ENCODE measurements around the gene GBGT1.

GBGT1 gene

DNA sequence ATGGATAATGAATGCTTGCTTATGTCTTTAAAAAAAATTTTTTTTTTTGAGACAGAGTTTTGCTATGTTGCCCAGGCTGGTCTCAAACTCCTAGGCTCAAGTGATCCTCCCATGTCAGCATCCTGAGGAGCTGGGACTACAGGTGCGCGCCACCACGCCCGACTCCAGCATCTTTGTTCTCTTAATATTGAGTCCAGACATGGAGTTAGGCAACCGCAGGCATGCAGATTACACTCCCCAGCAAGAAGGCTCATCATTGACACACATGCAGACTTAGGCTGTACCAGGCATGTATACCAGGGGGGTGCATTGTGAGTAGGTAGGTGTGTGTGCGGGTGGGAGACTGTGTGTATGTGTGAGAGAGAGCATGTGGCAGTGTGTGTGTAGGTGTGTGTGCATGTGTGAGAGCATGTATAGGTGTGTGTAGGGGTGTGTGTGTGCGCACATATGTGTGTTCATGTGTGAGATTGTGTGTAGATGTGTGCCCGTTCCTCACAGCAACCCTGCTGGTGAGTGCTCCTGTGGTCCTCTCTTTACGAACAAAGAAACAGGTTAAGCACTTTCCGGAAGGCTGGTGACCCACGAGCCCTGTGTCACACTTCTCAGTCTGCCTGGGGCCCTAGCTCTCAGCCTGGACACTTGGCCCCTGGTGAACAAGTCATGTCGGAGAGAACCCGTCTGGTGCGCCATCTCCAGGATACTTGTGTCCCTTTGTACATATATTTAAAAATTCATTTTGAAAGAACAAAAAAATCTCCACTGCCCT is 39.2 kb upstream of the GBGT1 start:
- POLR2A ChIA-PET, result no interaction called here
- DNase-seq (ENCODE audit: extremely low spot score), result no peak
- CTCF ChIA-PET, result interaction anchor here (0.9 kb wide), 1 partner anchor 17 kb away, joined by 3 read pairs; no protein-coding TSS in a partner anchor
- TF ChIP-seq, protein P1, sequence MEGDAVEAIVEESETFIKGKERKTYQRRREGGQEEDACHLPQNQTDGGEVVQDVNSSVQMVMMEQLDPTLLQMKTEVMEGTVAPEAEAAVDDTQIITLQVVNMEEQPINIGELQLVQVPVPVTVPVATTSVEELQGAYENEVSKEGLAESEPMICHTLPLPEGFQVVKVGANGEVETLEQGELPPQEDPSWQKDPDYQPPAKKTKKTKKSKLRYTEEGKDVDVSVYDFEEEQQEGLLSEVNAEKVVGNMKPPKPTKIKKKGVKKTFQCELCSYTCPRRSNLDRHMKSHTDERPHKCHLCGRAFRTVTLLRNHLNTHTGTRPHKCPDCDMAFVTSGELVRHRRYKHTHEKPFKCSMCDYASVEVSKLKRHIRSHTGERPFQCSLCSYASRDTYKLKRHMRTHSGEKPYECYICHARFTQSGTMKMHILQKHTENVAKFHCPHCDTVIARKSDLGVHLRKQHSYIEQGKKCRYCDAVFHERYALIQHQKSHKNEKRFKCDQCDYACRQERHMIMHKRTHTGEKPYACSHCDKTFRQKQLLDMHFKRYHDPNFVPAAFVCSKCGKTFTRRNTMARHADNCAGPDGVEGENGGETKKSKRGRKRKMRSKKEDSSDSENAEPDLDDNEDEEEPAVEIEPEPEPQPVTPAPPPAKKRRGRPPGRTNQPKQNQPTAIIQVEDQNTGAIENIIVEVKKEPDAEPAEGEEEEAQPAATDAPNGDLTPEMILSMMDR (IDR thresholded peaks at IDR 0.05; ENCODE audit: control extremely low read depth, extremely low read depth, low read depth, missing control alignments), result no peak

DNA sequence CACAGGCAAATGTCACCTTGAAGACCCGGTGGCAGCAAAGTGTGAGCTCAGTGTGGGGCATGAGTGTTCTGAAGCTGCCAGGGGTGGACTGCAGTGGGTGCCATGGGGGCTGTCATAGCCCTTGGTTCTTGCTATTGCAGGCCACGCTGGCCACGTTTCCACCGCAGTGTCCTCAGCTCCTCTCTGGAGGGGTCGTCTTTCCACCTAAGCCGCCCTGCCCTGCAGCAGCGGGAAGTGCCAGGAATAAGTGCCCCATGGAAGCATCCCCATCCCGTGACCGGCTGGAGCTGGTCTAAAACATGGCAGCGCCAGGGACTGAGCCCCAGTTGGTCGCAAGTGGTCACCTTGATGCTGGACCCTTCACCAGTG is 38.4 kb upstream of the GBGT1 start:
- no peak for DNase-seq (ENCODE audit: extremely low spot score)
- TF ChIP-seq, protein P1 (IDR thresholded peaks at IDR 0.05; ENCODE audit: control extremely low read depth, extremely low read depth, low read depth, missing control alignments), result no peak
- POLR2A ChIA-PET, result no interaction called here
- CTCF ChIA-PET, result interaction anchor here (0.9 kb wide), 1 partner anchor 16 kb away, joined by 3 read pairs; no protein-coding TSS in a partner anchor

DNA sequence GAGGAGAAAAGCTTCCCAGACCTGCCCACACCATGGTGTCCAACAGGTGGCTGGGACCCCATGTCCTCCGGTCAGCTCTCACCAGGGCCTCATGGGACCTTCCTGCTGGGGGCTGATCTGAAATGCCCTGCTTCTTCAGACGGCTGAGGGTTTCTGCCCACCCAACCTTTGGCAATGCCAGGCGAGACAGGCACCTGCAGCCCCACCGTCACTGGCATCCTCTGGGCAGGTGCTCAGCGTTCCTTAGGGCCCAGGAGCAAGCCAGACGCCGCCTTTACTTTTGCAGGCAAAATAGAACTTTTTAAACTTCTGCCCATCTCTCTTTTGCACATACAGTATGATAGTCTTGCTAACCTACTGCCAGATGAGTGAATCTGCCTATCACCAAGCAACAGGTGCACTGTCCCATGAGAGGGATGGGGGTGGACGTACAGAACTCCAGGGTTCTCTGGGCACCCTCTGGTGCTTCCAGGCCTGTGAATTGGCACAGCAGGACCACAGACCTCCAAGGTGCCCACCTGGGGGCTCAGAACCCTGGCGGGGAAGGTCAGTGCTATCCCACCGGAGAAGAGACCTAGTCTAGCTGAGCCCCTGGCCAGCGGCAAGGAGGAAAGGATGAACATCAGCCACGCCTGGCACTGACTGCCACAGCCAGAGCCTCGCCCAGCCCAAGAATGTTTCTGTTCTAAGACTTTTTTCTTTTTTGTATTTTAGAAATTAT is 37.9 kb upstream of the GBGT1 start:
- no peak for DNase-seq (ENCODE audit: extremely low spot score)
- TF ChIP-seq, protein P1 (IDR thresholded peaks at IDR 0.05; ENCODE audit: control extremely low read depth, extremely low read depth, low read depth, missing control alignments), result no peak
- POLR2A ChIA-PET, result no interaction called here
- CTCF ChIA-PET, result interaction anchor here (1.1 to 3.0 kb wide), 2 partner anchors 15 to 128 kb away, joined by 3 to 12 read pairs; no protein-coding TSS in a partner anchor

DNA sequence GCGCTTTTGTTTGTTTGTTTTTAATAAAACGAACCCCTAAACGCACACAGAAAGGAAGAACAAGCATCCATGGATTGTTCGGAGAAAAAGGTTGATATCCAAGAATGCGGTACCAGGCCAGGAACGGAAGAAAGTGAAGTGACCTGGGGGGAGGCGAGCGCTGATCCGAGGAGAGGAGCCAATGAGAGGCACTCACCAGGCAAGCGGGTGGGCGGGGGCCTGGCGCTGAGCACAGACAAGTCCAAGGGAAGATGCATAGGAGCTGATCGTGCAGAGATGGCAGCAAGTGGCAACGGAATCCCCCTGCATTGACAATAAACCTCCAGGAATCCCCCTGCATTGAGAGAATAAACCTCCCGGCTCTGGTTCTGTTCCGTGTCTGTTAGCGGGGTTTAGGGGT is 36.9 kb upstream of the GBGT1 start:
- ChIA-PET CTCF (interaction anchor here (1.1 to 3.0 kb wide), 2 partner anchors 14 to 129 kb away, joined by 3 to 12 read pairs; no protein-coding TSS in a partner anchor), POLR2A (no interaction called here)
- TF ChIP-seq, protein P1 (IDR thresholded peaks at IDR 0.05; ENCODE audit: control extremely low read depth, extremely low read depth, low read depth, missing control alignments), result no peak
- DNase-seq (ENCODE audit: extremely low spot score), result no peak

DNA sequence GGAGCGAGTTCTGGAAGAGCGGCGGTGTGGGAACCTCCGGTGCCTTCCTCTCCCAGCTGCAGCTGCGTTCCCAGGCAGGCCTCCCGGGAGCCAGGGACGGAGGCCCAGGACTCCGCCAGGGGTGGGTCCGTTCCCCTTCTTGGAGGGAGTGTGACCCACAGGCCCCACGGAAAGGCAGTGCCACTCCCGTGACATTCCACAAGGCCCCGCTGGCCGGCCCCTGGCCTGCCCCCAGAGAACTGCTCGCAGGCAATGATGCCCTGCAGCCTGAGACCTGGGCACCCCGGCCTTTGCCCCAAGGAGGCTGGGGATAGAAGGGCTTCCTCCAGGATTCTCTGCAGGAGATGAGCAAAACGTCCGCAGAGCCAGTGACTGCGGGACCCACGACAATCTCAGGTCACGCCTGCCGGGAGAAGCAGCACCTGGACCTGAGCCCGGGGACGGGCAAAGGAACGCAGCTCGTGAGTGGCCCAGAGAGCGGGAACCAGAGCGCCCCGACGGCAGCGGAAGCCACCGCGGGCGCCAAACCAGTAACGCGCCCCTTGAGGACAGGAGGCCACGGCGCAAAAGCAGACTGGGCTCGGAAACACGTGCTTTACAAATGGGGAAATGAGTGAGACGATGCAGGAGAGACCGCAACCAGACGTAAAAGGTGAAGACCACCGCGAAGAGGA is 36.1 kb upstream of the GBGT1 start:
- POLR2A ChIA-PET, result no interaction called here
- TF ChIP-seq, protein P1 (IDR thresholded peaks at IDR 0.05; ENCODE audit: control extremely low read depth, extremely low read depth, low read depth, missing control alignments), result no peak
- CTCF ChIA-PET, result interaction anchor here (1.0 to 3.0 kb wide), 2 partner anchors 13 to 18 kb away, joined by 4 to 12 read pairs; no protein-coding TSS in a partner anchor
- DNase-seq (ENCODE audit: extremely low spot score), result no peak

DNA sequence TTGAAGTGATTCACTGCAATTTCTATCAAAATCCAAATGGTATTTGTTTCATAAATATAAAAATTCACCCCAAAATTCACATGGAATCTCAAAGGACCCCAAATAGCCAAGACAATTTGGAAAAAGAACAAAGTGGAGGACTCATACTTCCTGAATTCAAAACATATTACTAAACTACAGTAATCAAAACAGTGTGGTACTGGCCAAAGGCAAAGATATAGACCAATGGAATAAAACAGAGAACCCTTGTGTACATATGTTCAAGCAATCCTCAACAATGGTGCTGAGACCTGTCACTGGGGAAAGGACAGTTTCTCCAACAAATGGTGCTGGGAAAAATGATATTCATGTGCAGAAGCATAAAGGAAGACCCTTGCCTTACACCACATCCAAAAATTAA is 31.3 kb upstream of the GBGT1 start:
- TF ChIP-seq, protein P1 (IDR thresholded peaks at IDR 0.05; ENCODE audit: control extremely low read depth, extremely low read depth, low read depth, missing control alignments), result no peak
- DNase-seq (ENCODE audit: extremely low spot score), result no peak
- POLR2A ChIA-PET, result no interaction called here
- CTCF ChIA-PET, result no interaction called here
